GM12892 (cell line): ENCODE measurements around the gene SCARB2.
A peak's percentile ranks its signal among the peaks of the same experiment; 100 is the strongest.
"Not testable (repeated sequence)": the region's sequence is repeated elsewhere in the genome, so short reads cannot be mapped to it uniquely, and the experiment has no call there.

ENCODE experiments used
- DNase-seq: peaks from one replicate; pipeline ENCODE4 v3.0.0; 2011; ENCODE audit not compliant: insufficient read length
- FAIRE-seq: peaks from 2 replicates; lab custom pipeline; 2011; peaks lifted over from hg19 to GRCh38; lab: Jason Lieb, UNC
- POLR2A ChIP-seq: IDR thresholded peaks from 2 replicates; pipeline ENCODE4 v1.6.1; 2011; ENCODE audit warnings: low read depth, low read length, control low read depth
- POLR2AphosphoS5 ChIP-seq: IDR thresholded peaks from 2 replicates; pipeline ENCODE4 v1.6.1; 2011; ENCODE audit warnings: low read depth, low read length, control low read depth
- TAF1 ChIP-seq: IDR thresholded peaks from 2 replicates; pipeline ENCODE4 v1.6.1; 2011; ENCODE audit warnings: low read depth, mild to moderate bottlenecking, control low read depth, low read length, borderline replicate concordance

The SCARB2 gene

DNA sequence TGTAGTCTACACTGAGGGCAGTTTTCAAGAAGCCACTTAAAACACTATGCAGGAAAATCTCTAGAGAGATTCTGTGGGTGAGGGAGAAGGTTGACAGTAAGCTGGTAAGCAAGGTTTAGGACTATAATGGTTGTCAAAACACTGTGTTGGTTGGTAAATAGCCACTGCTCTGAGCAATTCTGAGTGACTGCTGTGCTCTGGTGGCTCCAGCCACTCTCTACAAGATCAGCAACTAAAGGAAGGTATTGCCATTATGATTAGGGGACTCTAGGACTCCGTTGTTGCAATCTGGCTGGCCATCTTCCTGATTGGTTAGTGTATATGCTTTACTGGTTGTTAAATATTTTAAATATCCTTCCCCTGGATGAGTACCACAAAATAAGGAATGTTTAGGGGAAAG lies 32.4 kb upstream of the SCARB2 start:
- FAIRE-seq (no peak), DNase-seq (no peak)
- no peak for TF ChIP-seq POLR2AphosphoS5
- TF ChIP-seq TAF1 = no peak
- TF ChIP-seq POLR2A = no peak

DNA sequence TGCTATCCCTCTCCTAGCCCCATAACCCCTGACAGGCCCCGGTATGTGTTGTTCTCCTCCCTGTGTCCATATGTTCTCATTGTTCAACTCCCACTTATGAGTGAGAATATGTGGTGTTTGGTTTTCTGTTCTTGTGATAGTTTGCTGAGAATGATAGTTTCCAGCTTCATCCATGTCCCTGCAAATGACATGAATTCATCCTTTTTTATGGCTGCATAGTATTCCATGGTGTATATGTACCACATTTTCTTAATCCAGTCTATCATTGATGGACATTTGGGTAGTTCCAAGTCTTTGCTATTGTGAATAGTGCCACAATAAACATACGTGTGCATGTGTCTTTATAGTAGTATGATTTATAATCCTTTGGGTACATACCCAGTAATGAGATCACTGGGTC lies 30.3 kb upstream of the SCARB2 start:
- DNase-seq, FAIRE-seq: not testable (repeated sequence)

DNA sequence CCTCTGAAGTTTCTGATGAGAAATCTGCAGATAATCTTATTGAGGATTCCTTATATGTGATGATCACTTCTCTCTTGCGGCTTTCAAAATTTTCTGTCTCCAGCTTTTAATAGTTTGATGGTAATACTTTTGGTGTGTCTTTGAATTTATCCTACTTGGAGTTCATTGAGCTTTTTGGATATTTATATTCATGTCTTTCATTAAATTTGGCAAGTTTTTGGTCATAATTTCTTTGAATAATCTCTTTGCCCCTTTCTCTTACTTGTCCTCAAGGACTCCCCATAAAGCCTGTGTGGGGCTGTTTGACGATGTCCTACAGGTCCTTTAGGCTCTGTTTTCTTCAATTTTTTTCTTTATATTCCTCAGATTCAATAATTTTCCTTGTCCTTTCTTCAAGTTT lies 26.6 kb upstream of the SCARB2 start:
- no peak for TF ChIP-seq TAF1
- TF ChIP-seq POLR2AphosphoS5 = no peak
- no peak for TF ChIP-seq POLR2A
- DNase-seq = no peak
- FAIRE-seq = no peak

DNA sequence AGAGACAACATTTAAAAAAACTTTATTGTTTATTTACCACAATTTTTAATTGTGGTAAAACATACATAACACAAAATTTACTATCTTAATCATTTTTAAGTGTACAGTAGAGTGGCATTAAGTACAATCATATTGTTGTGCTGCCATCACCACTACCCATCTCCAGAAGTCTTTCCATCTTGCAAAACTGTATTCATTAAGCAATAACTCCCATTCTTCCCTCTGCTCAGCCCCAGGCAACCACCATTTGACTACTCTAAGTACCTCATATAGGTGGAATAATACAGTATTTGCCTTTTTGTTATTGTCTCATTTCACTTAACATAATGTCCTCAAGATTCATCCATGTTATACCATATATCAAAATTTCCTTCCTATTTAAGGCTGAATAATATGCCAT lies 25.1 kb upstream of the SCARB2 start:
- TF ChIP-seq POLR2AphosphoS5 (no peak), TAF1 (no peak), POLR2A (no peak)
- FAIRE-seq (no peak), DNase-seq (no peak)

DNA sequence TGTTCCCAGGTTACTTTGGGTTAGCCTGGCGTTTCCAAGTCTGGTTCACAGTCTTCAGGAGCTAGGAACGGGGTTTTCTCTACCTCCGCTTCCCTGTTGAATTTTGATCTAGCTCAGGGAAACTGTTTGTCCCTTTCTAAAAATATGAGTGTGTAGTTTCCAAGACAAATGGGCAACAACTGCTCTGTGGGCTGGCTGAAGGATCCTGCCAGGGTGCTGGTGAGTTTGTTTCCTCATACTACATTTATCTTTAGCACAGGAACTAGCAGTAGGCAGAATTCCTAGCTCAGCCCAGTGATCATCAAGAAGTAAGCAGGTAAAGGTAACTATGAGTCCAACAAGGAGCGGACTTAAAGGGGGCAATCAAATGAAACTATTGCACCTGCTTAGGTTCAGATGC lies 24.6 kb upstream of the SCARB2 start:
- DNase-seq = no peak
- no peak for FAIRE-seq
- TF ChIP-seq TAF1 = no peak

DNA sequence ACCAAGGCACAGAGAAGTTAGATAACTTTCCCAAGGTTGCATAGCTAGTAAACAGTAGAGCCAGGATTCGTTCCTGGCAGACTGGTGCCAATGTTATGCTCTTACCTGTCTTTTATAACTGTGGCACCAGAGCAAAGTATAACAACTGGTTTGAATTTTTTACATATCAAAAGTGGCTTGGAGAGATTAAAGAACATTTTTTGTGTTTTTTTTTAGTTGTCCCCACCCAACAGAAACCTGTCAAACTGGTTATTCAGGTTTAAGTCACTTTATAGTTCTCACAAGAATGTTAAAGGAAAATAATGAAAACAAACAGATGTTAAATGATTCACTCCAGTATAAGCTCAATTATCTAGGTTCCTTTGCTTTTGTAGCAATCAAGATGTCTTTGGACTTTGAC lies 22.3 kb upstream of the SCARB2 start:
- no peak for FAIRE-seq
- TF ChIP-seq POLR2A = no peak
- TF ChIP-seq POLR2AphosphoS5 = no peak
- TF ChIP-seq TAF1 = no peak
- no peak for DNase-seq

DNA sequence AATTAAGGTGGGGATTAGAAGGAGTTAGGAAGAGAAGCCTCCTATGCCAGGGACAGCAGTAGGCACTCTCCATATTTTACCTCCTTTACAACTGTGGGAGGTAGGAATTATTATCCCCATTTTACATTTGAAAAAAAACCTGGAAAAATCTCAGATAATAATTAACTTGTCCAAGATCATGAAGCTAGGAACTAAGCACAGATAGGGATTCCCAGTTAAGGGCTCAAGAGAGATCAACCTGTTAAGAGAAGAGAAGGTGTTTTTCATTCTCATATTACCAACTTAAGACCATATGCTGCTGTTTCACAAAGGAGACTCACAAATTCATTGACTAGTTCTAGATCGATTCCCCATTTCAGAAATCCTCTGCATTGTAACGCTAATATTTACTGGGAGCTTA lies 21.8 kb upstream of the SCARB2 start:
- no peak for FAIRE-seq
- DNase-seq = no peak
- no peak for TF ChIP-seq TAF1

DNA sequence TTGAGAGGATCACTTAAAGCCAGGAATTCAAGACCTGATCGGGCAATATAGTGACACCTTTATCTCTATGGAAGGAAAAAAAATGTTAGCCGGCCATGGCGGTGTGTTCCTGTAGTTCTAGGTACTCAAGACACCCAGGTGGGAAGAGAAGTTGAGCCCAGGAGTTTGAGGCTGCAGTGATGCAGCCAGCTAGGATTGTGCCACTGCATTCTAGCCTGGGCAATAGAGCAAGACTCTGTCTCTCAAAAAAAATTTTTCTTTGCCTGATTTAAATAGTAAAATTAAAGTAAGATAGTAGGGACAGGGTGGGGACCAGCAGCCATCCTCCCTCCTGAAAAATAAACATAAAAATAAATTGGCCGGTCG lies 21.0 kb upstream of the SCARB2 start:
- TF ChIP-seq TAF1 (no peak), POLR2A (no peak), POLR2AphosphoS5 (no peak)
- DNase-seq (no peak), FAIRE-seq (no peak)

DNA sequence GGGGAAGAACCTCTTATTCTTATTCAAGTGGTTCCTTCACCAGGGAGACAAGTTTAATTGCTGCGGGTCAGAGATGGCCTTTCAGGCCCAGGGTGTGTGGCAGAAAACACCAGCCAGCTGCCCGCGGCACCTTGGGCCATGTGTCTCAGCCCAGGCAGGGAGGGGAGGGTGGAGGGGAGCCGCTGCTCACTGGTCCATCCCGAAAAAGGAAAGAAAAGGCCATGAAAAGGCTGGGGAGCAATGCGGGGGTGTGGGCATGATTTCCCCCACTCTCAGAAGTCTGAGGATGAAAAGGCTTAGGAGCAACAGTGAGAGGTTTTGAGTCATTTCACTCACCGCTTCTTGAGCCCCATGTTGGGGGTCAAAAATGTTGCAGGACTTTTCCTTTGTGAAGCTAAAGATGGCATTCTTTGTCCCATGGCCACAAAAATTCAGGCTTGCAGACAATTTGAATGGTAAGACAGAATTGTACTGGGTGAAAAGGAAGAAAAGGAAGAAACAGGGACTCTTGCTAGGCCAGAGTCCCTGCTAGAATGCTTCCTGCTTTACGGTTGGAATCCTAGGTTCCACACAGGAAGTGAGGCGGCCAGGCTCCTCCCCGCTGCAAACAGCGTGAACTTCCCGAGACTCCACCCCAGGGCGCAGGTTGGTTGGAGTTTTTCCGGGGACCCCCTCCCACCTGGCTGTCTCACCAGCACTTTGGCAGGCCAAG lies 20.5 kb upstream of the SCARB2 start:
- FAIRE-seq (peak; percentile 5), DNase-seq (no peak)
- TF ChIP-seq POLR2AphosphoS5 = no peak
- no peak for TF ChIP-seq POLR2A
- no peak for TF ChIP-seq TAF1

DNA sequence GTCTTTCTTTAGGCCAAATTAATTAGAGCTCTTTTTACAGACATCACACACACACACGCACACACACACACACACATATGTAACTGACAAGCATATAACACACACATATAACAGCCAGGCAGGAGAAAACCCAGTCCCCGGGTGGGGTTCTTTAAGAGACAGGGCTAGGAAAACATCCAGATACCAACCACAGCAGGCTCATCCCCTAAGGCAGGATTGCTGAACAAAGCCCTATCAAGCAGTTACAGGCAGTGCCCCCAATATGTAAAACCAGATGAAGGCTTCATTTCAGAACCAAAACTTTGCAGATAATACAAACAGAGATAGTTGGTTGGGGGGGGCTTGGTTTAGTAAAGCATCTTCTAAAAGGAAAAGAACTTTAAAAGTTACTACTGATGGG lies 19.9 kb upstream of the SCARB2 start:
- FAIRE-seq = no peak

DNA sequence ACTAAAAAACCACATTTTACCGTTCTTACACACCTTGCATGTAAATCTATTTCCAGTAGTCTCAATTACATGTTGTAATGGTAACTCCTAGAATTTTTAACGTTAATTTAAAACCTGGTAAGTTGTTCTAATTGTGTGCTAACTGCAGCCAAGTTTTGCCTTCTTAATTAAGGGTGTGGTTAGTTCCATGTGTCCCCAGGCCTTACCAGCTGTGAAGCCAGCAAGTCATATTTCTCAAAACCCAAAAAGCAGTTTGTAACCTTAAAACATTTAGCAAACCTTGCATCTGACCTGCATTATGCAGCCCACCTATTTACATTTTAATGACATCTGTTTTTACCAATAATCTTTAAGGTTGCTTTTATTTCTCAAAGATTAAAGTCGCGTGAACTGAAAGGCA lies 19.5 kb upstream of the SCARB2 start:
- no peak for DNase-seq
- FAIRE-seq = no peak
- TF ChIP-seq POLR2A (no peak), TAF1 (no peak), POLR2AphosphoS5 (no peak)

More for the DNA sequence above, 19.9 kb upstream of the SCARB2 start:
- TF ChIP-seq POLR2AphosphoS5 (no peak), TAF1 (no peak), POLR2A (no peak)
- DNase-seq = no peak

DNA sequence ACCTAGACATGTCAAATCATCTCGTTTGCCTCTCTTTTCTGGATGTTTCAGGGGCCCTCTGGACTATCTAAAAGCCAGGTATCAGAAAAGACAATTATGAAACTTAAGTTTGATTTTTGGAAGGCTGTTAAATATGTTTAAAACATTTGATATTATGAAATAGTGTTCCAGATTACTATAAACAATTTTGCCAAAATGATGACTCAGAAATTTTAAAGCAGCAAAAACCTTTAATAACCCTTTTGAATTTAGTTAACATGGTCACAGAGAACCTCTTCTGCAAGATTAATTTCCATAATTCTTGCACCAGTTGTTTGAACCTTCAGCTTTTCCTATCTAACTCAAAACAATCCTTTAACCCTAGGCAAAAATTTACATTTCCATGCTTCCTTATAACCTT lies 19.1 kb upstream of the SCARB2 start:
- no peak for FAIRE-seq
- TF ChIP-seq POLR2AphosphoS5 = no peak
- TF ChIP-seq TAF1 = no peak
- no peak for TF ChIP-seq POLR2A

DNA sequence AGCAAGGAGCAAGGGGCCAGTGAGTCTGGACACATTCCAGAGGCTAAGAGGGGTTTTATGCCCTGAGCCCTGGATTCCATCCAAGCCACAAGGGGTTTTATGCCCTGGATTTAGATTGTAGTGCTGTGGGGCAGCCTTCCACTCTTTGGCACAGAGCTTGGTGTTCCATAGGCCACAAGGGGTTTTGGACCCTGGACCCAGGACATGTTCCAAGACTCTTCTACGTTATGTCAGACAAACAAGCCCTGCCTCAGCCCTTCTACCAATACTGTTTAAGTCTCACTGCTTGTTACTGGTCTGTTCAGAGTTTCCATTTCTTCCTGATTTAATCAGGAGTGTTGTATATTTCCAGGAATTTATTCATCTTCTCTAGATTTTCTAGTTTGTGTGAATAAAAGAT lies 12.8 kb upstream of the SCARB2 start:
- DNase-seq = no peak
- no peak for TF ChIP-seq TAF1
- TF ChIP-seq POLR2A = no peak
- TF ChIP-seq POLR2AphosphoS5 = no peak
- no peak for FAIRE-seq

More for the DNA sequence above, 19.1 kb upstream of the SCARB2 start:
- DNase-seq = no peak

DNA sequence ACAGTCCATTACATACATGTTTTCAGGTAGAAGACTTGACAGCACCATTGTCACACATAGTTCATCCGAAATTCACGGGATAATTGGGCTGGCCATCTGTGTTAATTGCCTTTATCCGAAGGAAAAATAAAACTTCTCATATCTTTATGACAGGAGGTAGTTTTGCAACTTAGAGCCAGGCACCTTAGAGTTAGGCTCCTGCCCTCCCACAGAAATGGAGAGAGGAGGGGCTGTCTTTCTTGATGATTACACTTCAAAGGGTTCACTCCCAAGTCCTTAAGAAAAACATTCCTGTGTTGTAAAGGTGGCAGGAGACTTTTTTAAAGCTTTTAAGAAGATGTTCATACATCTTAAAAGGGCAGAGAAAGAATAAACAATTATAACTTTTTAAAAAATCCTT lies 10.5 kb upstream of the SCARB2 start:
- no peak for FAIRE-seq
- TF ChIP-seq TAF1 (no peak), POLR2AphosphoS5 (no peak), POLR2A (no peak)
- DNase-seq = no peak

DNA sequence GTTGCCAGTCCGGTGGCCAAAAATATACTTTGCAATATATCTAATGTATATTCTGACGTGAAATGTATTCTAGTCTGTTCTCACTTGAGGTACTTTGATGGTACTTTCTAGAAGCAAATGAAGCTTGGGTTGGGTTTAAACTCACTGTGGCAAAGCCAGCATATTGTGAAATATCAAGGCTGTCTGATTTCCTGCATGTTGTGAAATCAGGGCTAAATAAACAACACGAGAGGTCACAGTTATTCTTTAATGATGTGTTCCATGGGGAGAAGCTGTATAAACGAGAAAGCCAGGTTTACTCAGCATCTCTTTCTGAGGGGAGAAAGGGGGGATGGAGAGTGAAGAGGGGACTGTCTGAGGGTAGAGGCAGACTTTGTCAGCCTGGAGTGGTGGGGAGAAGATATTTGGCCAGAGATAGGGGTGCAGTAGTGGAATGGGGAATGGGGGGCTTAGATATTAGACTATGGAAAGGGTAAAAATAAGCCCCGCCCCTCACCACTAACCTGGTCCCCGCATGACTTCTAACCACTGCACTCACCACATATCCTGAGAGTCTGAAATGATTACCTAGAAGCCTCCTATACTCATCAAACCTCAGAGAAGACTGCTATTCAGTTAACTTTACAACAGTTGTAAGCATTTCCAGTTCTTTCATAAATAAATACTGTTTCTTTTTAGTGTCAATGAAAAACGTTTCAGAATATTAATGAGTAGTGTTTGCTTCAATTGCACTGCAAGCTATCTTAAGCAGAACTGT lies 5.9 kb upstream of the SCARB2 start:
- DNase-seq = no peak
- no peak for TF ChIP-seq TAF1
- TF ChIP-seq POLR2A = no peak
- no peak for TF ChIP-seq POLR2AphosphoS5
- no peak for FAIRE-seq
